Activated naive CD8-positive, alpha-beta T cell treated with anti-CD3 and anti-CD28 coated beads, Interleukin-2, amount 50 U/mL, for 16 hours (primary cell): ENCODE results near the gene KLHL11.
A peak's percentile ranks its signal among the peaks of the same experiment; 100 is the strongest.

Experiments used
- DNase-seq: peaks from one replicate; pipeline ENCODE4 v3.0.0-alpha.2; 2020; ENCODE audit warnings: low read depth, low spot score

The KLHL11 gene

GRCh38 chr17:41811549-41812380 is 53.5 kb downstream of the KLHL11 start, which contains the start of gene P3H4:
P3H4 (minus strand) TSS chr17:41811949; CDS start chr17:41811915, 34 bp downstream.
- DNase-seq, result peak; percentile 25

- DNase-seq, result no peak
These were observed 54.3 kb downstream of the KLHL11 start for GRCh38 chr17:41810659-41811548.

GRCh38 chr17:41806685-41807445 is 58.4 kb downstream of the KLHL11 start:
- DNase-seq, result no peak
